ENCODE results near the gene ARHGDIB. TPM values are rescaled to one million over a fixed set of nuclear protein-coding genes. Genes with fewer than 3 reads are reported as not detected.

ARHGDIB gene
- total and polyA plus RNA-seq, 8 donors: 60.9 to 314 (median 78.4) TPM

DNA sequence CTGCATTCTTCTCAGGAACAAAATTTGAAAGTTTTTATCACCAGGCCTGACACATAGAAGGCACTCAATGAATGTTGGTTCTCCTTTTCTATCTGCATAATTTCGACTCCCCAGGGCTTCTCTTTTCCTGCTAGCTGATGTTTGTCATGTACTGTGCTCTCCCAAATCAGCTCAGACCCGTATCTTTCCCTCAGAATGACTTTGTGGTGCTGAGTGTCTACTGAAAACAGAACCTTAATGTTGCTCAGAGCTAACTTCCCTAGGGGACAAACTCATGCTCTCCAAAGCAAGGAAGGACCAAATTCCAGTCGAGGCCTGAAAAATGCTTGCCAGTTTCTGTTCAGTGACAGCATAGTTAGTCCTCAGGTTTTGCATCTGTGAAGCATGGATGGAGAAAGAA is 1.9 kb downstream of the ARHGDIB start:
- Histone ChIP-seq H3K27ac (peak overlapping the region; percentile 86 to 98), H3K9me3 (no peaks in the 10 kb centered on the region), H3K4me3 (peak overlapping the region in 1 of 2 donors; percentile 53), H3K4me1 (peaks cover 4 to 94% of the 10 kb centered on the region in 2 donors), H3K27me3 (no peaks in the 10 kb centered on the region), H3K36me3 (no peaks in the 10 kb centered on the region)
- intact Hi-C loops (cut with DNase I): no loop called here
- ATAC-seq (peak; percentile 4), DNase-seq (no peak)
- TF ChIP-seq, protein P1, sequence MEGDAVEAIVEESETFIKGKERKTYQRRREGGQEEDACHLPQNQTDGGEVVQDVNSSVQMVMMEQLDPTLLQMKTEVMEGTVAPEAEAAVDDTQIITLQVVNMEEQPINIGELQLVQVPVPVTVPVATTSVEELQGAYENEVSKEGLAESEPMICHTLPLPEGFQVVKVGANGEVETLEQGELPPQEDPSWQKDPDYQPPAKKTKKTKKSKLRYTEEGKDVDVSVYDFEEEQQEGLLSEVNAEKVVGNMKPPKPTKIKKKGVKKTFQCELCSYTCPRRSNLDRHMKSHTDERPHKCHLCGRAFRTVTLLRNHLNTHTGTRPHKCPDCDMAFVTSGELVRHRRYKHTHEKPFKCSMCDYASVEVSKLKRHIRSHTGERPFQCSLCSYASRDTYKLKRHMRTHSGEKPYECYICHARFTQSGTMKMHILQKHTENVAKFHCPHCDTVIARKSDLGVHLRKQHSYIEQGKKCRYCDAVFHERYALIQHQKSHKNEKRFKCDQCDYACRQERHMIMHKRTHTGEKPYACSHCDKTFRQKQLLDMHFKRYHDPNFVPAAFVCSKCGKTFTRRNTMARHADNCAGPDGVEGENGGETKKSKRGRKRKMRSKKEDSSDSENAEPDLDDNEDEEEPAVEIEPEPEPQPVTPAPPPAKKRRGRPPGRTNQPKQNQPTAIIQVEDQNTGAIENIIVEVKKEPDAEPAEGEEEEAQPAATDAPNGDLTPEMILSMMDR (IDR thresholded peaks at IDR 0.05): no peak

DNA sequence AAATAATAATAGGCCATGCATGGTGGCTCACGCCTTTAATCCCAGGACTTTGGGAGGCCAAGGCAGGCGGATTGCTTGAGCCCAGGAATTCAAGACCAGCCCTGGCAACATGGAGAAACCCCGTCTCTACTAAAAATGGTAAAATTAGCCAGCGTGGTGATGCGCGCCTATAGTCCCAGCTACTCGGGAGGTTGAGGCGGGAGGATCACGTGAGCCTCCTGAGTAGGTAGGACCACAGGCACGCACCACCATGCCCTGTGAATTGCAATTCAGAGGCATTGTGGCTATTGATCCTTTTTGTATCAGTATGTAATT is 2.3 kb downstream of the ARHGDIB start:
- no peaks in the 10 kb centered on the region for H3K9me3 ChIP-seq
- H3K36me3 ChIP-seq: no peaks in the 10 kb centered on the region
- TF ChIP-seq, protein P1 (IDR thresholded peaks at IDR 0.05): no peak
- H3K4me3 ChIP-seq: peak overlapping the region in 1 of 2 donors; percentile 53
- H3K4me1 ChIP-seq: peaks cover 8 to 94% of the 10 kb centered on the region in 2 donors
- peak overlapping the region; percentile 86 to 98 for H3K27ac ChIP-seq
- ATAC-seq (no peak), DNase-seq (no peak)
- no peaks in the 10 kb centered on the region for H3K27me3 ChIP-seq
- intact Hi-C loops (cut with DNase I): no loop called here

DNA sequence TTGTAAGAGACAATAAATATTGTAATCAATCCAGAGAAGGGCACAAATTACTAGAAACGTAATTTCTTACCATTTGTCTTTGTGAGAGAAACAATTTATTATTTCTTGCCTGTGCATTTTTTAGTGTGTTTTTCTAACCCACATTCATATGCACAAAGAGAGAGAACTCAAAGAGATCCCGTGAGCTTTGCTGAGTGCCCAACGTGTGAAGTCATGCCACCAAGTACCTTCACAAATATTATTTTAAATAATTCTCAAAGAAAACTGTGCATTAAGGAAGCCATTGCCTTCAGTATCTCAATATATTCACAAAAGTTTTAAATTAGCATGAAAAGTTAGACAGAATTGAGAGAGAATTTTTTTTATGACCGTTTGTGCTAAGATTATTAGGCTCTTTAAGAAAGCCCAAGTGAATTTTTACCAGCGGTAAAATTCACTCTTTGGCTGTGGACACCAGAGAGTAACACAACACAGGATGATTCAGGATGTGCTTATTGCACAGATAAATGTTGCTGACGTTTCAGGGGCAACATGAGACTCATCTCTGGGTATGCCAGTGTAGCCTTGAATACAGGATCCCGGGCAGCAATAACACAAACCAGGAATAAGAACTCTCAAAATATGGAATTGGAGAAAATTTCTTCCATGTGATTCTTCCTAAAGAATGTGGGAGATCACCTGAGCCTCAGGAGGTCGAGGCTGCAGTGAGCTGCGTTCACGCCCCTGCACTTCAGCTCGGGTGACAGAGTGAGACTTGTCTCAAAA is 2.9 kb downstream of the ARHGDIB start:
- no peaks in the 10 kb centered on the region for H3K27me3 ChIP-seq
- intact Hi-C loops (cut with DNase I): no loop called here
- peak overlapping the region in 1 of 2 donors; percentile 53 for H3K4me3 ChIP-seq
- ATAC-seq (no peak), DNase-seq (no peak)
- TF ChIP-seq, protein P1 (IDR thresholded peaks at IDR 0.05): no peak
- no peaks in the 10 kb centered on the region for H3K36me3 ChIP-seq
- H3K9me3 ChIP-seq: no peaks in the 10 kb centered on the region
- peak overlapping the region; percentile 86 to 98 for H3K27ac ChIP-seq
- H3K4me1 ChIP-seq: peaks cover 11 to 94% of the 10 kb centered on the region in 2 donors

DNA sequence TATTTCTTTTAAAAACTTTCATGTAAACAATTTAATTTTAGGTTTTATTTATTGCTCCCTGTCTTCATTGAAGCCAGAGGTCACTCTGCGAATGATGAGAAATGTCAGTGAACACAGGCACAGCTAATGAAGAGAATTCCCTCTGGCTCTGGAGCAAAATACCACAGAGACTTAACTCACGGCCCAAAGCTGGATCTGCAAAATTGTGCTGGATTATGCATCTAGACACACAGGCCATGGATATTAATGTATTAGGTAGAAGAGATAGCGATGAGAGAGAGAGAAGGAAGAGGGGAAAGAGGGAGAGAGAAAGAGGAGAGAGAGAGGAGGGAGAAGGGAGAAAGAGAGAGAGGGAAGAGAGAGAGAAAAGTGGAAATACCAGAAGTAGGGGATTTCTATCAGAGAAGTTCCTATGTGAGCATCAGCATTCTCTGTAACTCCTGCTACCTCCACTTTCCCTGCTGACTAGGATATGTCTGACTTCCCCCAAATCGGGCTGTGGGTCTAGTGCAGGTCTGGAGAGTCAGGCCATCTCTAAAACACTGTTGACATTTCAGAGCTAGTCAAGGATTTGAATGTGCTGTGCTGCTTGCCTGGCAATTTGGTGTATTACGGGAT is 3.7 kb downstream of the ARHGDIB start:
- Histone ChIP-seq H3K36me3 (no peaks in the 10 kb centered on the region), H3K4me1 (peaks cover 17 to 94% of the 10 kb centered on the region in 2 donors), H3K4me3 (peak overlapping the region in 1 of 2 donors; percentile 53), H3K27ac (peak overlapping the region; percentile 86 to 98), H3K27me3 (no peaks in the 10 kb centered on the region), H3K9me3 (no peaks in the 10 kb centered on the region)
- DNase-seq (no peak), ATAC-seq (no peak)
- TF ChIP-seq, protein P1 (IDR thresholded peaks at IDR 0.05): no peak
- intact Hi-C loops (cut with DNase I): no loop called here

DNA sequence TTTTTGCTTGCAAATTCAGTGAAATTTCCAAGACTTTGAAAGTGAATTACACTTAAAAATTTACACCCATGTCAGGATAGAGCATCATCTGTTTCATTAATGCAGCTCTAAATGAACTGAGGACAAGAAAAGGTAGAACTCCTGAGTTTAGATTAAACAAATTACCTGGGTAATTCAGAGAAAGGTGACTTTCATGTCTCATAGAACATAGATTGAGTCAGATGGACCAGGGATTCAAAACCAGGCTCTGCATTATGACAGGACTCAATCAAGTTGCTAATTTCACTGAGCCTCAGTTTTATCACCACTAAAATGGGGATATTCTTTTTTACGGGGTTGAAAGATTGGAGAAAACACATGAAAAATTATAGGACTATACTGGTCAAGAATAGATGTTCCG is 4.5 kb downstream of the ARHGDIB start:
- Histone ChIP-seq H3K27me3 (no peaks in the 10 kb centered on the region), H3K4me3 (peak overlapping the region in 1 of 2 donors; percentile 53), H3K9me3 (no peaks in the 10 kb centered on the region), H3K4me1 (peaks cover 23 to 97% of the 10 kb centered on the region in 2 donors), H3K27ac (peak overlapping the region; percentile 86 to 98), H3K36me3 (no peaks in the 10 kb centered on the region)
- no peak for DNase-seq
- intact Hi-C loops (cut with DNase I): no loop called here
- ATAC-seq: no peak
- TF ChIP-seq, protein P1 (IDR thresholded peaks at IDR 0.05): no peak

Data from left lung (tissue), 10 donors.